IMR-90 (cell line): ENCODE data around the gene TTLL9.

Source experiments
- FOS ChIP-seq: fragments of 150-350 bp; IDR thresholded peaks from 2 replicates; pipeline ENCODE4 v1.6.1; 2016; ENCODE audit warnings: low read depth, low read length
- TF ChIP-seq, protein P1 (sequence below): conservative IDR thresholded peaks from 2 replicates; pipeline ENCODE4 v1.5.1; 2012; ENCODE audit warnings: mild to moderate bottlenecking, low read depth, low read length, improper control_type of control experiment

GRCh38 chr20:31839782-31840487 is 30.5 kb upstream of the TTLL9 start:
- TF ChIP-seq FOS, result no peak
- TF ChIP-seq, protein P1, sequence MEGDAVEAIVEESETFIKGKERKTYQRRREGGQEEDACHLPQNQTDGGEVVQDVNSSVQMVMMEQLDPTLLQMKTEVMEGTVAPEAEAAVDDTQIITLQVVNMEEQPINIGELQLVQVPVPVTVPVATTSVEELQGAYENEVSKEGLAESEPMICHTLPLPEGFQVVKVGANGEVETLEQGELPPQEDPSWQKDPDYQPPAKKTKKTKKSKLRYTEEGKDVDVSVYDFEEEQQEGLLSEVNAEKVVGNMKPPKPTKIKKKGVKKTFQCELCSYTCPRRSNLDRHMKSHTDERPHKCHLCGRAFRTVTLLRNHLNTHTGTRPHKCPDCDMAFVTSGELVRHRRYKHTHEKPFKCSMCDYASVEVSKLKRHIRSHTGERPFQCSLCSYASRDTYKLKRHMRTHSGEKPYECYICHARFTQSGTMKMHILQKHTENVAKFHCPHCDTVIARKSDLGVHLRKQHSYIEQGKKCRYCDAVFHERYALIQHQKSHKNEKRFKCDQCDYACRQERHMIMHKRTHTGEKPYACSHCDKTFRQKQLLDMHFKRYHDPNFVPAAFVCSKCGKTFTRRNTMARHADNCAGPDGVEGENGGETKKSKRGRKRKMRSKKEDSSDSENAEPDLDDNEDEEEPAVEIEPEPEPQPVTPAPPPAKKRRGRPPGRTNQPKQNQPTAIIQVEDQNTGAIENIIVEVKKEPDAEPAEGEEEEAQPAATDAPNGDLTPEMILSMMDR, result no peak
